SKM-1 (cell line): ENCODE results near the gene TNFSF18.

ENCODE experiments used
- DNase-seq: peaks from one replicate; lab custom pipeline; 2025; ENCODE audit not compliant: unreplicated experiment; lab: John Stamatoyannopoulos, UW

TNFSF18 gene

GRCh38 chr1:173039626-173040025, 11.1 kb downstream of the TNFSF18 start:
- DNase-seq, result no peak

GRCh38 chr1:173038875-173039554, 11.7 kb downstream of the TNFSF18 start:
- DNase-seq, result no peak

GRCh38 chr1:173024543-173024942, 26.2 kb downstream of the TNFSF18 start:
- DNase-seq, result no peak

GRCh38 chr1:173023343-173023742, 27.4 kb downstream of the TNFSF18 start:
- no peak for DNase-seq

- peak; percentile 26 for DNase-seq
Observed at GRCh38 chr1:173020138-173020750, 30.5 kb downstream of the TNFSF18 start.

- no peak for DNase-seq
Observed at GRCh38 chr1:173017792-173018191, 32.9 kb downstream of the TNFSF18 start.

- DNase-seq, result no peak
Observed at GRCh38 chr1:173016419-173016818, 34.3 kb downstream of the TNFSF18 start.

GRCh38 chr1:173015629-173016028, 35.1 kb downstream of the TNFSF18 start:
- DNase-seq, result peak; percentile 78

GRCh38 chr1:173014160-173014559, 36.6 kb downstream of the TNFSF18 start:
- no peak for DNase-seq

GRCh38 chr1:173012126-173012525, 38.6 kb downstream of the TNFSF18 start:
- no peak for DNase-seq

GRCh38 chr1:173009597-173009996, 41.1 kb downstream of the TNFSF18 start:
- DNase-seq, result peak; percentile 82

GRCh38 chr1:173005196-173005864, 45.4 kb downstream of the TNFSF18 start:
- DNase-seq, result no peak

- DNase-seq, result no peak
Observed at GRCh38 chr1:173002891-173003838, 47.6 kb downstream of the TNFSF18 start.

GRCh38 chr1:172999349-172999748, 51.4 kb downstream of the TNFSF18 start:
- DNase-seq, result no peak

- DNase-seq, result no peak
Observed at GRCh38 chr1:172997941-172998361, 52.8 kb downstream of the TNFSF18 start.

GRCh38 chr1:172993640-172994039, 57.1 kb downstream of the TNFSF18 start:
- no peak for DNase-seq

- peak; percentile 70 for DNase-seq
Observed at GRCh38 chr1:172991674-172992400, 58.9 kb downstream of the TNFSF18 start.

GRCh38 chr1:172990598-172991215, 60.0 kb downstream of the TNFSF18 start:
- DNase-seq, result no peak
